Measurements from ENCODE around the gene CDH2. TPM values are rescaled to one million over a fixed set of nuclear protein-coding genes. Genes with fewer than 3 reads are reported as not detected.

The CDH2 gene
- total and polyA plus RNA-seq, 10 donors = 0.96 to 40.2 (median 24.6) TPM

GRCh38 chr18:28171837-28172236 lies 5.1 kb downstream of the CDH2 start:
- 58 to 78% (median 68%) methylated on average over 3 of the region's 3 CpGs for WGBS, 5 donors
- H3K4me3 ChIP-seq = no peak overlapping the region
- DNase-seq = no peak
- TF ChIP-seq POLR2A (IDR thresholded peaks at IDR 0.05) (no peak), POLR2AphosphoS5 (IDR thresholded peaks at IDR 0.05) (no peak), CTCF (IDR thresholded peaks at IDR 0.05 in 8 of 11, conservative IDR thresholded peaks at IDR 0.05 in 3 of 11) (no peak)
- peaks cover 4 to 42% (median 20%) of the 10 kb centered on the region in 7 donors for H3K27me3 ChIP-seq (replicated peaks in 1 of 7)
- peaks cover 0 to 22% (median 11%) of the 10 kb centered on the region in 6 donors for H3K4me1 ChIP-seq
- H3K36me3 ChIP-seq = no peaks in the 10 kb centered on the region
- intact Hi-C loops (cut with DNase I; ENCODE audit: low total_unique reads) = loop anchor here (10.0 kb wide), 1 partner anchor 157 kb away; no protein-coding TSS in a partner anchor
- H3K9me3 ChIP-seq = no peaks in the 10 kb centered on the region
- no peak overlapping the region for H3K27ac ChIP-seq

GRCh38 chr18:28168725-28169124 lies 8.2 kb downstream of the CDH2 start:
- H3K27me3 ChIP-seq (replicated peaks in 1 of 7) = peaks cover 0 to 11% (median 0%) of the 10 kb centered on the region in 7 donors
- H3K27ac ChIP-seq = no peak overlapping the region
- H3K36me3 ChIP-seq = no peaks in the 10 kb centered on the region
- TF ChIP-seq POLR2AphosphoS5 (IDR thresholded peaks at IDR 0.05) = no peak
- no peak for TF ChIP-seq CTCF (IDR thresholded peaks at IDR 0.05 in 8 of 11, conservative IDR thresholded peaks at IDR 0.05 in 3 of 11)
- no peak for TF ChIP-seq POLR2A (IDR thresholded peaks at IDR 0.05)
- intact Hi-C loops (cut with DNase I; ENCODE audit: low total_unique reads) = no loop called here
- H3K9me3 ChIP-seq = no peaks in the 10 kb centered on the region
- H3K4me1 ChIP-seq = no peaks in the 10 kb centered on the region
- 42 to 71% (median 59%) methylated on average over 1 of the region's 1 CpG for WGBS, 5 donors
- no peak overlapping the region for H3K4me3 ChIP-seq
- no peak for DNase-seq

- H3K4me3 ChIP-seq = no peak overlapping the region
- peaks cover 0 to 4% (median 0%) of the 10 kb centered on the region in 7 donors for H3K27me3 ChIP-seq (replicated peaks in 1 of 7)
- no peak overlapping the region for H3K27ac ChIP-seq
- H3K9me3 ChIP-seq = no peaks in the 10 kb centered on the region
- intact Hi-C loops (cut with DNase I; ENCODE audit: low total_unique reads) = no loop called here
- no peak for DNase-seq
- WGBS, 5 donors = 85 to 93% (median 87%) methylated on average over 8 of the region's 8 CpGs
- no peak for TF ChIP-seq POLR2AphosphoS5 (IDR thresholded peaks at IDR 0.05)
- no peak for TF ChIP-seq POLR2A (IDR thresholded peaks at IDR 0.05)
- no peak for TF ChIP-seq CTCF (IDR thresholded peaks at IDR 0.05 in 8 of 11, conservative IDR thresholded peaks at IDR 0.05 in 3 of 11)
- no peaks in the 10 kb centered on the region for H3K36me3 ChIP-seq
- no peaks in the 10 kb centered on the region for H3K4me1 ChIP-seq
Measured at GRCh38 chr18:28167835-28168349, 9.0 kb downstream of the CDH2 start.

- 8 to 26% (median 18%) methylated on average over 1 of the region's 1 CpG for WGBS, 5 donors
- Histone ChIP-seq H3K27ac (no peak overlapping the region), H3K27me3 (replicated peaks in 1 of 7) (no peaks in the 10 kb centered on the region), H3K9me3 (no peaks in the 10 kb centered on the region), H3K36me3 (no peaks in the 10 kb centered on the region), H3K4me1 (peaks cover 0 to 7% (median 0%) of the 10 kb centered on the region in 6 donors), H3K4me3 (no peak overlapping the region)
- TF ChIP-seq CTCF (IDR thresholded peaks at IDR 0.05 in 8 of 11, conservative IDR thresholded peaks at IDR 0.05 in 3 of 11) (no peak), POLR2A (IDR thresholded peaks at IDR 0.05) (no peak), POLR2AphosphoS5 (IDR thresholded peaks at IDR 0.05) (no peak)
- intact Hi-C loops (cut with DNase I; ENCODE audit: low total_unique reads) = no loop called here
- no peak for DNase-seq
Measured at GRCh38 chr18:28164771-28165483, 12.0 kb downstream of the CDH2 start.
